GM21825 (cell line): Measurements from ENCODE around the gene DCAF17.

ENCODE experiments used
- ATAC-seq: cut with Tn5 transposase; IDR thresholded peaks from one replicate; pipeline ENCODE4 v1.9.1; 2021; ENCODE audit warnings: mild to moderate bottlenecking, moderate library complexity; ENCODE audit not compliant: unreplicated experiment

Gene DCAF17

GRCh38 chr2:171434013-171434989 lies at the start of gene DCAF17:
DCAF17 (plus strand) TSS chr2:171434226; CDS start chr2:171434578, 352 bp downstream.
- peak; percentile 90 for ATAC-seq

- no peak for ATAC-seq
These were observed 47.4 kb upstream of the DCAF17 start for GRCh38 chr2:171386627-171387026.

- ATAC-seq = no peak
These were observed 47.0 kb upstream of the DCAF17 start for GRCh38 chr2:171387052-171387451.

- ATAC-seq = no peak
These were observed 44.7 kb upstream of the DCAF17 start for GRCh38 chr2:171389325-171389724.

- ATAC-seq = no peak
These were observed 44.2 kb upstream of the DCAF17 start for GRCh38 chr2:171389780-171390179.

GRCh38 chr2:171390941-171391516 lies 43.0 kb upstream of the DCAF17 start:
- no peak for ATAC-seq

GRCh38 chr2:171391532-171391931 lies 42.5 kb upstream of the DCAF17 start:
- ATAC-seq = no peak

GRCh38 chr2:171393487-171393886 lies 40.5 kb upstream of the DCAF17 start:
- no peak for ATAC-seq

- no peak for ATAC-seq
These were observed 39.8 kb upstream of the DCAF17 start for GRCh38 chr2:171394164-171394740.

- no peak for ATAC-seq
These were observed 34.7 kb upstream of the DCAF17 start for GRCh38 chr2:171399292-171399691.

GRCh38 chr2:171400395-171400794 lies 33.6 kb upstream of the DCAF17 start:
- ATAC-seq = no peak

- ATAC-seq = no peak
These were observed 32.1 kb upstream of the DCAF17 start for GRCh38 chr2:171401947-171402346.

- no peak for ATAC-seq
These were observed 31.0 kb upstream of the DCAF17 start for GRCh38 chr2:171402906-171403580.

- ATAC-seq = no peak
These were observed 29.8 kb upstream of the DCAF17 start for GRCh38 chr2:171404261-171404660.

GRCh38 chr2:171404719-171405118 lies 29.3 kb upstream of the DCAF17 start:
- no peak for ATAC-seq

GRCh38 chr2:171405546-171405945 lies 28.5 kb upstream of the DCAF17 start:
- no peak for ATAC-seq

GRCh38 chr2:171406044-171406443 lies 28.0 kb upstream of the DCAF17 start:
- peak; percentile 55 for ATAC-seq

- ATAC-seq = peak; percentile 50
These were observed 26.9 kb upstream of the DCAF17 start for GRCh38 chr2:171407030-171407675.

GRCh38 chr2:171407676-171408044 lies 26.4 kb upstream of the DCAF17 start:
- ATAC-seq = no peak

GRCh38 chr2:171409436-171409971 lies 24.5 kb upstream of the DCAF17 start:
- no peak for ATAC-seq
